ENCODE data around the gene DLEC1. TPM values are rescaled to one million over a fixed set of nuclear protein-coding genes. Genes with fewer than 3 reads are reported as not detected.

Gene DLEC1
- total and polyA plus RNA-seq, 2 donors (not counting 1 experiment from before 2014, with no cell fraction given): under 0.01 to 0.02 TPM

GRCh38 chr3:38112378-38112761 lies 73.4 kb downstream of the DLEC1 start:
- TF ChIP-seq CTCF (conservative IDR thresholded peaks at IDR 0.05 in 1 of 2, IDR thresholded peaks at IDR 0.05 in 1 of 2; ENCODE audit: low read depth in 1 of 2, low read length in 2 of 2) (no peak), EZH2 (IDR thresholded peaks at IDR 0.05; ENCODE audit: low read length, missing control alignments) (no peak)
- no peak overlapping the region for H3K27ac ChIP-seq (ENCODE audit: insufficient read depth, low read length)
- no peaks in the 10 kb centered on the region for H3K27me3 ChIP-seq (ENCODE audit: control insufficient read depth, insufficient read depth, low read length)
- no peaks in the 10 kb centered on the region for H3K4me1 ChIP-seq (ENCODE audit: control insufficient read depth, extremely low read depth, insufficient read depth, low read length)
- H3K9ac ChIP-seq (ENCODE audit: insufficient read depth, low read length): no peak overlapping the region
- H3K79me2 ChIP-seq (ENCODE audit: control insufficient read depth, insufficient read depth, low read length): no peaks in the 10 kb centered on the region
- no peaks in the 10 kb centered on the region for H3K9me3 ChIP-seq (ENCODE audit: control insufficient read depth, insufficient read depth, low read depth, low read length)
- DNase-seq (ENCODE audit: low read depth in 2 of 2): no peak
- H3K4me3 ChIP-seq (replicated peaks in 1 of 4; ENCODE audit: control extremely low read depth in 1 of 4, insufficient read depth in 1 of 4, low read depth in 3 of 4, low read length in 4 of 4): no peak overlapping the region
- no peaks in the 10 kb centered on the region for H4K20me1 ChIP-seq (ENCODE audit: control insufficient read depth, extremely low read depth, insufficient read depth, low read length)
- H2AFZ ChIP-seq (ENCODE audit: low read length): no peak overlapping the region
- H3K36me3 ChIP-seq (ENCODE audit: control insufficient read depth, insufficient read depth, low read length): no peaks in the 10 kb centered on the region
- H3K4me2 ChIP-seq (ENCODE audit: extremely low read depth, insufficient read depth, low read length): no peak overlapping the region

- H4K20me1 ChIP-seq (ENCODE audit: control insufficient read depth, extremely low read depth, insufficient read depth, low read length): no peaks in the 10 kb centered on the region
- H3K9ac ChIP-seq (ENCODE audit: insufficient read depth, low read length): no peak overlapping the region
- no peaks in the 10 kb centered on the region for H3K9me3 ChIP-seq (ENCODE audit: control insufficient read depth, insufficient read depth, low read depth, low read length)
- no peak overlapping the region for H3K4me3 ChIP-seq (replicated peaks in 1 of 4; ENCODE audit: control extremely low read depth in 1 of 4, insufficient read depth in 1 of 4, low read depth in 3 of 4, low read length in 4 of 4)
- no peaks in the 10 kb centered on the region for H3K36me3 ChIP-seq (ENCODE audit: control insufficient read depth, insufficient read depth, low read length)
- TF ChIP-seq CTCF (conservative IDR thresholded peaks at IDR 0.05 in 1 of 2, IDR thresholded peaks at IDR 0.05 in 1 of 2; ENCODE audit: low read depth in 1 of 2, low read length in 2 of 2) (no peak), EZH2 (IDR thresholded peaks at IDR 0.05; ENCODE audit: low read length, missing control alignments) (no peak)
- no peak overlapping the region for H3K4me2 ChIP-seq (ENCODE audit: extremely low read depth, insufficient read depth, low read length)
- H3K27me3 ChIP-seq (ENCODE audit: control insufficient read depth, insufficient read depth, low read length): no peaks in the 10 kb centered on the region
- no peak overlapping the region for H2AFZ ChIP-seq (ENCODE audit: low read length)
- DNase-seq (ENCODE audit: low read depth in 2 of 2): no peak
- no peak overlapping the region for H3K27ac ChIP-seq (ENCODE audit: insufficient read depth, low read length)
- no peaks in the 10 kb centered on the region for H3K4me1 ChIP-seq (ENCODE audit: control insufficient read depth, extremely low read depth, insufficient read depth, low read length)
- H3K79me2 ChIP-seq (ENCODE audit: control insufficient read depth, insufficient read depth, low read length): no peaks in the 10 kb centered on the region
Observed at GRCh38 chr3:38114052-38114874, 75.3 kb downstream of the DLEC1 start.

GRCh38 chr3:38114875-38115644 lies 76.1 kb downstream of the DLEC1 start:
- H3K4me2 ChIP-seq (ENCODE audit: extremely low read depth, insufficient read depth, low read length): no peak overlapping the region
- H4K20me1 ChIP-seq (ENCODE audit: control insufficient read depth, extremely low read depth, insufficient read depth, low read length): no peaks in the 10 kb centered on the region
- DNase-seq (ENCODE audit: low read depth in 2 of 2): no peak
- H3K9ac ChIP-seq (ENCODE audit: insufficient read depth, low read length): no peak overlapping the region
- H3K79me2 ChIP-seq (ENCODE audit: control insufficient read depth, insufficient read depth, low read length): no peaks in the 10 kb centered on the region
- no peak overlapping the region for H3K4me3 ChIP-seq (replicated peaks in 1 of 4; ENCODE audit: control extremely low read depth in 1 of 4, insufficient read depth in 1 of 4, low read depth in 3 of 4, low read length in 4 of 4)
- no peaks in the 10 kb centered on the region for H3K27me3 ChIP-seq (ENCODE audit: control insufficient read depth, insufficient read depth, low read length)
- no peaks in the 10 kb centered on the region for H3K4me1 ChIP-seq (ENCODE audit: control insufficient read depth, extremely low read depth, insufficient read depth, low read length)
- no peak for TF ChIP-seq EZH2 (IDR thresholded peaks at IDR 0.05; ENCODE audit: low read length, missing control alignments)
- no peak for TF ChIP-seq CTCF (conservative IDR thresholded peaks at IDR 0.05 in 1 of 2, IDR thresholded peaks at IDR 0.05 in 1 of 2; ENCODE audit: low read depth in 1 of 2, low read length in 2 of 2)
- H3K36me3 ChIP-seq (ENCODE audit: control insufficient read depth, insufficient read depth, low read length): no peaks in the 10 kb centered on the region
- no peaks in the 10 kb centered on the region for H3K9me3 ChIP-seq (ENCODE audit: control insufficient read depth, insufficient read depth, low read depth, low read length)
- no peak overlapping the region for H3K27ac ChIP-seq (ENCODE audit: insufficient read depth, low read length)
- H2AFZ ChIP-seq (ENCODE audit: low read length): no peak overlapping the region
